HepG2 (cell line): ENCODE measurements around the gene SMAD7. TPM values are rescaled to one million over a fixed set of nuclear protein-coding genes. Genes with fewer than 3 reads are reported as not detected.
A peak's percentile ranks its signal among the peaks of the same experiment; 100 is the strongest.

Experiments
- CCDC6 ChIP-seq: sonication (generic); formaldehyde crosslinking; IDR thresholded peaks from 2 replicates; pipeline ENCODE4 v1.8.1; 2022; ENCODE audit warnings: mild to moderate bottlenecking, missing genetic modification reagents, moderate library complexity
- EEA1 ChIP-seq: sonication (generic); formaldehyde crosslinking; IDR thresholded peaks from 2 replicates; pipeline ENCODE4 v1.5.1; 2020; ENCODE audit warnings: mild to moderate bottlenecking, missing genetic modification reagents, borderline replicate concordance
- EP300 ChIP-seq, 3 experiments: sonication (generic) in 1 of 3; formaldehyde crosslinking in 1 of 3; IDR thresholded peaks; 2 replicates each; pipeline versions ENCODE4 v1.5.1 to v1.6.1; 2011 to 2020; ENCODE audit warnings: low read depth in 2 of 3, low read length in 2 of 3, borderline replicate concordance in 1 of 3, improper control_type of control experiment in 1 of 3, mild to moderate bottlenecking in 1 of 3, missing genetic modification reagents in 1 of 3, moderate library complexity in 1 of 3
- PAF1 ChIP-seq: IDR thresholded peaks from 2 replicates; pipeline ENCODE4 v1.6.1; 2016; ENCODE audit warnings: missing genetic modification reagents, missing compliant biosample characterization
- POLR2A ChIP-seq, 2 experiments: IDR thresholded peaks; 2 replicates each; pipeline ENCODE4 v1.6.1; 2011; ENCODE audit warnings: low read depth in 2 of 2, low read length in 2 of 2, mild to moderate bottlenecking in 1 of 2, moderate library complexity in 1 of 2; ENCODE audit not compliant: insufficient read depth in 1 of 2
- SMAD3 ChIP-seq: sonication (generic); formaldehyde crosslinking; IDR thresholded peaks from 2 replicates; pipeline ENCODE4 v1.4.0; 2020; ENCODE audit warnings: missing genetic modification reagents
- ZBTB42 ChIP-seq: sonication (generic); formaldehyde crosslinking; IDR thresholded peaks from 2 replicates; pipeline ENCODE4 v1.5.0; 2020; ENCODE audit warnings: mild to moderate bottlenecking, missing genetic modification reagents
- ZC3H4 ChIP-seq: sonication (generic); formaldehyde crosslinking; IDR thresholded peaks from 2 replicates; pipeline ENCODE4 v1.4.0; 2020; ENCODE audit warnings: missing genetic modification reagents, borderline replicate concordance
- ZNF563 ChIP-seq: sonication (generic); formaldehyde crosslinking; IDR thresholded peaks from 2 replicates; pipeline ENCODE4 v1.8.0; 2022; ENCODE audit warnings: mild to moderate bottlenecking, moderate library complexity, missing genetic modification reagents
- polyA plus RNA-seq, 8 experiments: library from polyadenylated mRNA; depleted of rRNA in 3 of 8; stranded (reverse) in 7 of 8; unstranded in 1 of 8; fragments of >200 nt; fragmentation: Illumina TruSeq in 4 of 8; extraction: Trizol in 4 of 8; gene quantifications; 2 replicates each; pipeline versions ENCODE4 v1.2.1 to v1.2.3, GENCODE V29; 2011 to 2016; ENCODE audit warnings: low read depth in 4 of 8, missing spikeins in 1 of 8, mixed read lengths in 1 of 8; ENCODE audit not compliant: insufficient read depth in 1 of 8
- total RNA-seq, 5 experiments: library from RNA; depleted of rRNA; stranded (reverse); fragments of >200 nt; fragmentation: Illumina TruSeq; extraction: Trizol; gene quantifications; 2 replicates each; pipeline ENCODE4 v1.2.3, GENCODE V29; 2016; ENCODE audit warnings: low read depth in 1 of 5
- TF ChIP-seq, protein P1 (sequence below): sonication (generic); formaldehyde crosslinking; IDR thresholded peaks from 2 replicates; pipeline ENCODE4 v1.5.1; 2020; ENCODE audit warnings: mild to moderate bottlenecking, missing genetic modification reagents, borderline replicate concordance
- TF ChIP-seq, protein P2 (sequence below): sonication (generic); formaldehyde crosslinking; IDR thresholded peaks from 2 replicates; pipeline ENCODE4 v1.4.0; 2020; ENCODE audit warnings: mild to moderate bottlenecking, missing genetic modification reagents
- TF ChIP-seq, protein P3 (sequence below): sonication (generic); formaldehyde crosslinking; IDR thresholded peaks from 2 replicates; pipeline ENCODE4 v1.8.0; 2022; ENCODE audit warnings: mild to moderate bottlenecking, missing genetic modification reagents, moderate library complexity

Gene SMAD7
- total and polyA plus RNA-seq, 2 of the 13 experiments (the other 11 are each of a cell fraction or from before 2014, with no cell fraction given) = 17.4 to 24.7 TPM

DNA sequence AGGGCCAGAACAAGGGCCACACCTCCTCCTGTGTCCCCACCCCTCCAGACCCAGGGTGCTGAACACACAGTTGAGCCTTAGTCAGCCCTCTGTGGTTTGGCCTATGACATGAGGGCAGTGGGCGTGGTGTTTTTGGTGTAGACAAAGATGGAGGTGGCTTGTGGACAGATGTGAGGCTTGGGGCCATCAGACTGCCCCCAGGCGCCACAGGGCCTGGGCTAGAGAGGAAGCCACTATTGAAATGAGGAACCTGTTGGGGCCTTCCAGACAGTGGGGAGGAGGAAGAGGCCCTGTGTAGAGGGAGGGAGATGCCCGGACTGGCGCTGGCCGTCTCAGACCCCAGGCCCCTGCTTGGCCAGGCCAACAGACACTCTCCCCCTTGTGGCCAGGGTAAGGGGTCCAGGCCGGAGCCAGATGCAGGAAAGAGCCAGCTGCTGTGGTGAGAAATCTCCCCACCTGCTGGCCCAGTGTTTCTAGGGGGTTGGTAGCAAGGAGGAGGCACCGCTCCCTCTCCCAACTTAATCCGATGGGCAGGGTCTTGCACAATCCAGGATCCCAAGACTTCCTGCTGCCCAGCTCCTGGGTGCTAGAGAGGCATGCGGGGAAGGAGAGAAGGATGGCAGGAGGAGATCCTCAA lies 53.8 kb downstream of the SMAD7 start (continued):
- TF ChIP-seq, protein P1, sequence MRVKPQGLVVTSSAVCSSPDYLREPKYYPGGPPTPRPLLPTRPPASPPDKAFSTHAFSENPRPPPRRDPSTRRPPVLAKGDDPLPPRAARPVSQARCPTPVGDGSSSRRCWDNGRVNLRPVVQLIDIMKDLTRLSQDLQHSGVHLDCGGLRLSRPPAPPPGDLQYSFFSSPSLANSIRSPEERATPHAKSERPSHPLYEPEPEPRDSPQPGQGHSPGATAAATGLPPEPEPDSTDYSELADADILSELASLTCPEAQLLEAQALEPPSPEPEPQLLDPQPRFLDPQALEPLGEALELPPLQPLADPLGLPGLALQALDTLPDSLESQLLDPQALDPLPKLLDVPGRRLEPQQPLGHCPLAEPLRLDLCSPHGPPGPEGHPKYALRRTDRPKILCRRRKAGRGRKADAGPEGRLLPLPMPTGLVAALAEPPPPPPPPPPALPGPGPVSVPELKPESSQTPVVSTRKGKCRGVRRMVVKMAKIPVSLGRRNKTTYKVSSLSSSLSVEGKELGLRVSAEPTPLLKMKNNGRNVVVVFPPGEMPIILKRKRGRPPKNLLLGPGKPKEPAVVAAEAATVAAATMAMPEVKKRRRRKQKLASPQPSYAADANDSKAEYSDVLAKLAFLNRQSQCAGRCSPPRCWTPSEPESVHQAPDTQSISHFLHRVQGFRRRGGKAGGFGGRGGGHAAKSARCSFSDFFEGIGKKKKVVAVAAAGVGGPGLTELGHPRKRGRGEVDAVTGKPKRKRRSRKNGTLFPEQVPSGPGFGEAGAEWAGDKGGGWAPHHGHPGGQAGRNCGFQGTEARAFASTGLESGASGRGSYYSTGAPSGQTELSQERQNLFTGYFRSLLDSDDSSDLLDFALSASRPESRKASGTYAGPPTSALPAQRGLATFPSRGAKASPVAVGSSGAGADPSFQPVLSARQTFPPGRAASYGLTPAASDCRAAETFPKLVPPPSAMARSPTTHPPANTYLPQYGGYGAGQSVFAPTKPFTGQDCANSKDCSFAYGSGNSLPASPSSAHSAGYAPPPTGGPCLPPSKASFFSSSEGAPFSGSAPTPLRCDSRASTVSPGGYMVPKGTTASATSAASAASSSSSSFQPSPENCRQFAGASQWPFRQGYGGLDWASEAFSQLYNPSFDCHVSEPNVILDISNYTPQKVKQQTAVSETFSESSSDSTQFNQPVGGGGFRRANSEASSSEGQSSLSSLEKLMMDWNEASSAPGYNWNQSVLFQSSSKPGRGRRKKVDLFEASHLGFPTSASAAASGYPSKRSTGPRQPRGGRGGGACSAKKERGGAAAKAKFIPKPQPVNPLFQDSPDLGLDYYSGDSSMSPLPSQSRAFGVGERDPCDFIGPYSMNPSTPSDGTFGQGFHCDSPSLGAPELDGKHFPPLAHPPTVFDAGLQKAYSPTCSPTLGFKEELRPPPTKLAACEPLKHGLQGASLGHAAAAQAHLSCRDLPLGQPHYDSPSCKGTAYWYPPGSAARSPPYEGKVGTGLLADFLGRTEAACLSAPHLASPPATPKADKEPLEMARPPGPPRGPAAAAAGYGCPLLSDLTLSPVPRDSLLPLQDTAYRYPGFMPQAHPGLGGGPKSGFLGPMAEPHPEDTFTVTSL (CRISPR knock-in tag) = no peak
- no peak for TF ChIP-seq ZC3H4
- 0 out of 2 replicates have a peak, but pooled peaks have one; percentile 42 for TF ChIP-seq ZNF563 (CRISPR knock-in tag)
- TF ChIP-seq PAF1 = no peak
- TF ChIP-seq ZBTB42 (CRISPR knock-in tag) = peak; percentile 99
- no peak for TF ChIP-seq EEA1 (CRISPR knock-in tag)
- TF ChIP-seq EP300 (IDR thresholded peaks at IDR 0.05; ENCODE audit: low read depth in 2 of 2, low read length in 2 of 2) = peak in 1 of 2 experiments; percentile 37; a peak in 1 of 4 replicates
- TF ChIP-seq EP300 (CRISPR knock-in tag; IDR thresholded peaks at IDR 0.05; ENCODE audit: borderline replicate concordance) = peak; percentile 27
- TF ChIP-seq, protein P2, sequence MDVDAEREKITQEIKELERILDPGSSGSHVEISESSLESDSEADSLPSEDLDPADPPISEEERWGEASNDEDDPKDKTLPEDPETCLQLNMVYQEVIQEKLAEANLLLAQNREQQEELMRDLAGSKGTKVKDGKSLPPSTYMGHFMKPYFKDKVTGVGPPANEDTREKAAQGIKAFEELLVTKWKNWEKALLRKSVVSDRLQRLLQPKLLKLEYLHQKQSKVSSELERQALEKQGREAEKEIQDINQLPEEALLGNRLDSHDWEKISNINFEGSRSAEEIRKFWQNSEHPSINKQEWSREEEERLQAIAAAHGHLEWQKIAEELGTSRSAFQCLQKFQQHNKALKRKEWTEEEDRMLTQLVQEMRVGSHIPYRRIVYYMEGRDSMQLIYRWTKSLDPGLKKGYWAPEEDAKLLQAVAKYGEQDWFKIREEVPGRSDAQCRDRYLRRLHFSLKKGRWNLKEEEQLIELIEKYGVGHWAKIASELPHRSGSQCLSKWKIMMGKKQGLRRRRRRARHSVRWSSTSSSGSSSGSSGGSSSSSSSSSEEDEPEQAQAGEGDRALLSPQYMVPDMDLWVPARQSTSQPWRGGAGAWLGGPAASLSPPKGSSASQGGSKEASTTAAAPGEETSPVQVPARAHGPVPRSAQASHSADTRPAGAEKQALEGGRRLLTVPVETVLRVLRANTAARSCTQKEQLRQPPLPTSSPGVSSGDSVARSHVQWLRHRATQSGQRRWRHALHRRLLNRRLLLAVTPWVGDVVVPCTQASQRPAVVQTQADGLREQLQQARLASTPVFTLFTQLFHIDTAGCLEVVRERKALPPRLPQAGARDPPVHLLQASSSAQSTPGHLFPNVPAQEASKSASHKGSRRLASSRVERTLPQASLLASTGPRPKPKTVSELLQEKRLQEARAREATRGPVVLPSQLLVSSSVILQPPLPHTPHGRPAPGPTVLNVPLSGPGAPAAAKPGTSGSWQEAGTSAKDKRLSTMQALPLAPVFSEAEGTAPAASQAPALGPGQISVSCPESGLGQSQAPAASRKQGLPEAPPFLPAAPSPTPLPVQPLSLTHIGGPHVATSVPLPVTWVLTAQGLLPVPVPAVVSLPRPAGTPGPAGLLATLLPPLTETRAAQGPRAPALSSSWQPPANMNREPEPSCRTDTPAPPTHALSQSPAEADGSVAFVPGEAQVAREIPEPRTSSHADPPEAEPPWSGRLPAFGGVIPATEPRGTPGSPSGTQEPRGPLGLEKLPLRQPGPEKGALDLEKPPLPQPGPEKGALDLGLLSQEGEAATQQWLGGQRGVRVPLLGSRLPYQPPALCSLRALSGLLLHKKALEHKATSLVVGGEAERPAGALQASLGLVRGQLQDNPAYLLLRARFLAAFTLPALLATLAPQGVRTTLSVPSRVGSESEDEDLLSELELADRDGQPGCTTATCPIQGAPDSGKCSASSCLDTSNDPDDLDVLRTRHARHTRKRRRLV (CRISPR knock-in tag) = no peak
- peak; percentile 25; the same call in 1 of the 2 replicates for TF ChIP-seq SMAD3 (CRISPR knock-in tag)
- TF ChIP-seq CCDC6 (CRISPR knock-in tag) = no peak
- TF ChIP-seq POLR2A (IDR thresholded peaks at IDR 0.05; ENCODE audit: insufficient read depth in 1 of 2, low read depth in 2 of 2, low read length in 2 of 2) = no peak
- TF ChIP-seq, protein P3, sequence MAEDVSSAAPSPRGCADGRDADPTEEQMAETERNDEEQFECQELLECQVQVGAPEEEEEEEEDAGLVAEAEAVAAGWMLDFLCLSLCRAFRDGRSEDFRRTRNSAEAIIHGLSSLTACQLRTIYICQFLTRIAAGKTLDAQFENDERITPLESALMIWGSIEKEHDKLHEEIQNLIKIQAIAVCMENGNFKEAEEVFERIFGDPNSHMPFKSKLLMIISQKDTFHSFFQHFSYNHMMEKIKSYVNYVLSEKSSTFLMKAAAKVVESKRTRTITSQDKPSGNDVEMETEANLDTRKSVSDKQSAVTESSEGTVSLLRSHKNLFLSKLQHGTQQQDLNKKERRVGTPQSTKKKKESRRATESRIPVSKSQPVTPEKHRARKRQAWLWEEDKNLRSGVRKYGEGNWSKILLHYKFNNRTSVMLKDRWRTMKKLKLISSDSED = no peak
